Measurements from ENCODE around the gene PPP2R3B.

GRCh38 chrX:369563-370101 is 17.1 kb downstream of the PPP2R3B start:
- TF ChIP-seq POLR2AphosphoS5 (IDR thresholded peaks at IDR 0.05; ENCODE audit: low read depth) (no peak), CTCF (IDR thresholded peaks at IDR 0.05; ENCODE audit: insufficient read depth, low read length) (no peak), REST (IDR thresholded peaks at IDR 0.05; ENCODE audit: insufficient replicate concordance, low read depth) (no peak), SPI1 (IDR thresholded peaks at IDR 0.05; ENCODE audit: borderline replicate concordance, low read depth) (no peak), GABPA (IDR thresholded peaks at IDR 0.05; ENCODE audit: low read depth) (no peak)

Data from HL-60 (cell line).